HEK293 (cell line): ENCODE data around the gene BCKDHA.

Experiments
- CTCF ChIA-PET: fragments of 350-600 bp; formaldehyde crosslinking; extraction: SDS; loops from one replicate; lab custom pipeline; 2021; ENCODE audit warnings: antibody characterized with exemption; lab: Yijun Ruan, JAX
- POLR2A ChIA-PET: fragments of 300-600 bp; formaldehyde crosslinking; extraction: SDS; loops from one replicate; lab custom pipeline; 2020; ENCODE audit warnings: antibody characterized with exemption, inconsistent platforms; lab: Yijun Ruan, JAX
- H3K27ac ChIP-seq: fragments of 200-500 bp; sonication (Bioruptor generic); 2 replicates; pipeline ENCODE4 v1.5.1; 2014; ENCODE audit warnings: low read depth, low read length, control low read depth, inconsistent platforms; ENCODE audit errors: extremely low read depth
- H3K36me3 ChIP-seq, 2 experiments: fragments of 200-500 bp in 1 of 2; sonication (Bioruptor generic) in 1 of 2; 1 replicate in 1 of 2; 2 replicates in 1 of 2; pipeline ENCODE4 v1.5.1; 2014 to 2017; ENCODE audit warnings: inconsistent platforms in 2 of 2, low read length in 2 of 2; ENCODE audit not compliant: control insufficient read depth in 2 of 2, insufficient read depth in 1 of 2
- H3K4me1 ChIP-seq: fragments of 200-500 bp; sonication (Bioruptor generic); 2 replicates; pipeline ENCODE4 v1.5.1; 2014; ENCODE audit warnings: mild to moderate bottlenecking, low read length, inconsistent platforms; ENCODE audit not compliant: control insufficient read depth, insufficient read depth
- H3K4me3 ChIP-seq: 2 replicates; pipeline ENCODE4 v1.5.1; 2011; ENCODE audit warnings: low read depth, mild to moderate bottlenecking, control low read depth, low read length, moderate library complexity
- H3K9me3 ChIP-seq: fragments of 200-500 bp; sonication (Bioruptor generic); 2 replicates; pipeline ENCODE4 v1.5.1; 2014; ENCODE audit warnings: low read depth, low read length, inconsistent platforms; ENCODE audit not compliant: control insufficient read depth, insufficient read depth
- HOXC10 ChIP-seq: sonication (generic); formaldehyde crosslinking; IDR thresholded peaks from 2 replicates; pipeline ENCODE4 v1.8.1; 2023; ENCODE audit warnings: mild to moderate bottlenecking, missing genetic modification reagents
- INSM2 ChIP-seq: fragments of 450-650 bp; formaldehyde crosslinking; IDR thresholded peaks from 2 replicates; pipeline ENCODE4 v1.5.1; 2016; ENCODE audit warnings: missing biosample characterization, missing genetic modification characterization
- KLF17 ChIP-seq: fragments of 450-650 bp; formaldehyde crosslinking; IDR thresholded peaks from 2 replicates; pipeline ENCODE4 v1.5.1; 2016; ENCODE audit warnings: missing biosample characterization, missing genetic modification characterization
- PRDM6 ChIP-seq: fragments of 450-650 bp; formaldehyde crosslinking; IDR thresholded peaks from 2 replicates; pipeline ENCODE4 v1.5.1; 2017; ENCODE audit warnings: missing biosample characterization, missing genetic modification characterization
- SETDB1 ChIP-seq: IDR thresholded peaks from one replicate; pipeline ENCODE4 v1.6.1; 2017; ENCODE audit warnings: mild to moderate bottlenecking, low read length, moderate library complexity, mixed read lengths; ENCODE audit not compliant: insufficient read length
- SP2 ChIP-seq: fragments of 450-650 bp; formaldehyde crosslinking; IDR thresholded peaks from 2 replicates; pipeline ENCODE4 v1.5.1; 2016; ENCODE audit warnings: missing biosample characterization, missing genetic modification characterization
- YY1 ChIP-seq: fragments of 450-650 bp; formaldehyde crosslinking; IDR thresholded peaks from 2 replicates; pipeline ENCODE4 v1.5.1; 2018; ENCODE audit warnings: missing biosample characterization, missing genetic modification characterization
- YY2 ChIP-seq: fragments of 450-650 bp; formaldehyde crosslinking; IDR thresholded peaks from 2 replicates; pipeline ENCODE4 v1.5.1; 2016; ENCODE audit warnings: missing biosample characterization, missing genetic modification characterization
- ZBTB10 ChIP-seq: fragments of 450-650 bp; formaldehyde crosslinking; IDR thresholded peaks from 2 replicates; pipeline ENCODE4 v1.5.1; 2016; ENCODE audit warnings: missing biosample characterization, missing genetic modification characterization
- ZBTB17 ChIP-seq: fragments of 450-650 bp; formaldehyde crosslinking; IDR thresholded peaks from 2 replicates; pipeline ENCODE4 v1.5.1; 2016; ENCODE audit warnings: missing biosample characterization, missing genetic modification characterization
- ZBTB48 ChIP-seq: fragments of 450-650 bp; formaldehyde crosslinking; IDR thresholded peaks from 2 replicates; pipeline ENCODE4 v1.5.1; 2016; ENCODE audit warnings: missing biosample characterization, missing genetic modification characterization
- ZNF10 ChIP-seq: fragments of 450-650 bp; formaldehyde crosslinking; IDR thresholded peaks from 2 replicates; pipeline ENCODE4 v1.5.1; 2017; ENCODE audit warnings: missing biosample characterization, missing genetic modification characterization
- ZNF175 ChIP-seq: fragments of 450-650 bp; formaldehyde crosslinking; IDR thresholded peaks from 2 replicates; pipeline ENCODE4 v1.5.1; 2016; ENCODE audit warnings: missing biosample characterization, missing genetic modification characterization
- ZNF202 ChIP-seq: fragments of 450-650 bp; formaldehyde crosslinking; IDR thresholded peaks from 2 replicates; pipeline ENCODE4 v1.5.1; 2016; ENCODE audit warnings: missing biosample characterization, missing genetic modification characterization, borderline replicate concordance
- ZNF280C ChIP-seq: fragments of 450-650 bp; formaldehyde crosslinking; IDR thresholded peaks from 2 replicates; pipeline ENCODE4 v1.5.1; 2016; ENCODE audit warnings: missing biosample characterization, missing genetic modification characterization
- ZNF350 ChIP-seq: fragments of 450-650 bp; formaldehyde crosslinking; IDR thresholded peaks from 2 replicates; pipeline ENCODE4 v1.5.0; 2017; ENCODE audit warnings: missing biosample characterization, mild to moderate bottlenecking, missing genetic modification characterization
- ZNF391 ChIP-seq: fragments of 450-650 bp; formaldehyde crosslinking; IDR thresholded peaks from 2 replicates; pipeline ENCODE4 v1.5.1; 2016; ENCODE audit warnings: low read depth, missing biosample characterization, missing genetic modification characterization, borderline replicate concordance
- ZNF394 ChIP-seq: fragments of 450-650 bp; formaldehyde crosslinking; IDR thresholded peaks from 2 replicates; pipeline ENCODE4 v1.5.1; 2016; ENCODE audit warnings: missing biosample characterization, missing genetic modification characterization, mild to moderate bottlenecking, moderate library complexity, borderline replicate concordance
- ZNF677 ChIP-seq: fragments of 450-650 bp; IDR thresholded peaks from 2 replicates; pipeline ENCODE4 v1.5.0; 2018; ENCODE audit warnings: missing biosample characterization, mild to moderate bottlenecking, missing genetic modification characterization, moderate library complexity
- ZNF792 ChIP-seq: fragments of 450-650 bp; formaldehyde crosslinking; IDR thresholded peaks from 2 replicates; pipeline ENCODE4 v1.5.1; 2016; ENCODE audit warnings: missing biosample characterization, missing genetic modification characterization

The BCKDHA gene

GRCh38 chr19:41414461-41414860 lies 16.8 kb downstream of the BCKDHA start (continued):
- TF ChIP-seq ZNF677 (tag by site-specific recombination): no peak
- no peak for TF ChIP-seq ZNF391 (tag by site-specific recombination)
- no peak for TF ChIP-seq INSM2
- TF ChIP-seq ZBTB10 (tag by site-specific recombination): no peak
- no peak for TF ChIP-seq ZNF792
- no peak for TF ChIP-seq ZNF202 (tag by site-specific recombination)

GRCh38 chr19:41415154-41415571 lies 17.5 kb downstream of the BCKDHA start:
- ChIA-PET CTCF (interaction anchor here (0.9 kb wide), 1 partner anchor 148 kb away, joined by 7 read pairs; no protein-coding TSS in a partner anchor), POLR2A (no interaction called here)
- Histone ChIP-seq H3K4me3 (no peak overlapping the region), H3K36me3 (peaks cover 32 to 40% of the 10 kb centered on the region in 2 experiments), H3K9me3 (no peaks in the 10 kb centered on the region), H3K27ac (no peak overlapping the region), H3K4me1 (no peaks in the 10 kb centered on the region)
- TF ChIP-seq ZNF175: no peak
- no peak for TF ChIP-seq ZNF10
- TF ChIP-seq SETDB1: no peak
- no peak for TF ChIP-seq YY1 (tag by site-specific recombination)
- no peak for TF ChIP-seq ZBTB48 (tag by site-specific recombination)

- POLR2A ChIA-PET: no interaction called here
- no peak for TF ChIP-seq ZNF350 (tag by site-specific recombination)
- TF ChIP-seq KLF17: peak; percentile 43; the same call in 1 of the 2 replicates
- H3K36me3 ChIP-seq: peaks cover 37 to 49% of the 10 kb centered on the region in 2 experiments
- CTCF ChIA-PET: no interaction called here
- no peaks in the 10 kb centered on the region for H3K9me3 ChIP-seq
- no peaks in the 10 kb centered on the region for H3K4me1 ChIP-seq
- no peak overlapping the region for H3K4me3 ChIP-seq
- H3K27ac ChIP-seq: no peak overlapping the region
These were observed 18.6 kb downstream of the BCKDHA start for GRCh38 chr19:41416194-41416674.

- CTCF ChIA-PET: interaction anchor here (0.5 to 1.3 kb wide), 2 partner anchors 9 to 143 kb away, joined by 3 to 5 read pairs; no protein-coding TSS in a partner anchor
- Histone ChIP-seq H3K4me3 (no peak overlapping the region), H3K36me3 (peaks cover 33 to 54% of the 10 kb centered on the region in 2 experiments), H3K9me3 (no peaks in the 10 kb centered on the region), H3K4me1 (no peaks in the 10 kb centered on the region), H3K27ac (no peak overlapping the region)
- TF ChIP-seq YY2 (tag by site-specific recombination) (no peak), SP2 (tag by site-specific recombination) (no peak), PRDM6 (no peak), ZNF394 (no peak), ZBTB17 (tag by site-specific recombination) (no peak), ZNF280C (tag by site-specific recombination) (no peak), HOXC10 (CRISPR knock-in tag) (no peak)
- POLR2A ChIA-PET: interaction anchor here (0.7 kb wide), 2 partner anchors 9 to 15 kb away, joined by 3 to 4 read pairs; no protein-coding TSS in a partner anchor
These were observed 22.7 kb downstream of the BCKDHA start for GRCh38 chr19:41420101-41420880.
